Adrenal gland (tissue), 12 donors: Measurements from ENCODE around the gene HDAC4. TPM values are rescaled to one million over a fixed set of nuclear protein-coding genes. Genes with fewer than 3 reads are reported as not detected.
A peak's percentile ranks its signal among the peaks of the same experiment; 100 is the strongest.

ENCODE experiments used
- DNase-seq, 7 donors: peaks; one replicate each; pipeline ENCODE4 v3.0.0-alpha.2; 2019 to 2020
- H3K27ac ChIP-seq, 5 donors: fragments of 200-600 bp; sonication (generic) in 4 of 5; 1 replicate in 3 of 5; 2 replicates in 2 of 5; pipeline versions ENCODE4 v1.5.1 to v1.8.0; 2016 to 2020; ENCODE audit warnings: mild to moderate bottlenecking in 1 of 5
- H3K27me3 ChIP-seq: fragments of 200-600 bp; 2 replicates; pipeline ENCODE4 v1.8.0; 2021
- H3K36me3 ChIP-seq, 2 donors: fragments of 200-600 bp; replicated peaks in 1 of 2; 1 replicate in 1 of 2; 2 replicates in 1 of 2; pipeline versions ENCODE4 v1.5.1 to v1.8.0; 2018 to 2022
- H3K4me1 ChIP-seq, 2 donors: fragments of 200-600 bp; replicated peaks in 1 of 2; 1 replicate in 1 of 2; 2 replicates in 1 of 2; pipeline versions ENCODE4 v1.5.1 to v1.8.0; 2018 to 2021
- H3K4me3 ChIP-seq, 4 donors: fragments of 200-600 bp; sonication (generic) in 3 of 4; one replicate each; pipeline ENCODE4 v1.5.1; 2016 to 2018
- H3K9me3 ChIP-seq, 3 donors: fragments of 200-600 bp; sonication (generic) in 1 of 3; replicated peaks in 1 of 3; 1 replicate in 2 of 3; 2 replicates in 1 of 3; pipeline versions ENCODE4 v1.5.1 to v1.8.0; 2016 to 2021
- POLR2A ChIP-seq, 2 donors: fragments of 450-650 bp; IDR thresholded peaks; one replicate each; pipeline ENCODE4 v1.6.1; 2017; ENCODE audit warnings: antibody characterized with exemption in 2 of 2, mild to moderate bottlenecking in 2 of 2, moderate library complexity in 1 of 2
- WGBS, 4 donors: extraction: QIAGEN DNeasy Blood & Tissue Kit in 2 of 4; methylation state at CpG; one replicate each; pipeline versions ENCODE4 v1.1.5 to v1.1.7; 2013 to 2017; 5-methylcytosine and 5-hydroxymethylcytosine counted together
- intact Hi-C, 2 donors: fragments of 100-400 bp; cut with DNase I; formaldehyde crosslinking; loops; one replicate each; pipeline versions ENCODE4 v1.14.1 to v1.15.0; 2022 to 2023
- polyA plus RNA-seq, 3 donors: library from polyadenylated mRNA; stranded (reverse); fragments of 200-250 nt in 2 of 3; fragments of 350-450 nt in 1 of 3; fragmentation: Illumina TruSeq in 1 of 3; extraction: RNeasy Lipid Tissue Mini Kit (QIAGEN cat#74804) in 1 of 3; gene quantifications; one replicate each; pipeline ENCODE4 v1.2.3, GENCODE V29; 2013 to 2014
- total RNA-seq, 9 donors: library from RNA; depleted of rRNA in 4 of 9; stranded (reverse); fragments of >200 nt in 4 of 9; fragments of 120-200 nt in 1 of 9; fragmentation: NEBNext Ultra II Directional in 1 of 9; extraction: Animal tissue kit (Norgen Biotek cat#: 25700) in 1 of 9; gene quantifications; one replicate each; pipeline versions ENCODE4 v1.1.0 to v1.2.4, GENCODE V29; 2013 to 2023
- TF ChIP-seq, protein P1 (sequence below), 6 experiments: fragments of 450-650 bp in 4 of 6; fragments of 200-600 bp in 2 of 6; sonication (generic) in 1 of 6; IDR thresholded peaks; 1 replicate in 5 of 6; 2 replicates in 1 of 6; pipeline versions ENCODE4 v1.5.1 to v1.8.0; 2016 to 2021; ENCODE audit warnings: antibody characterized with exemption in 6 of 6, mild to moderate bottlenecking in 2 of 6, moderate library complexity in 1 of 6
- donor health status: healthy with polysubstance abuse.
- donor health status: Bipolar disorder and iron deficiency.
- donor health status: DM: yes; HTN: yes; CAD: no.
- donor health status: DM: no; HTN: no; CAD: no.
- donor health status: DM: no; HTN: no; CAD: no.
- donor health status: DM: yes; HTN: yes; CAD: no.

Gene HDAC4
- total and polyA plus RNA-seq, 12 donors, result 8.3 to 88.9 (median 28.7) TPM

DNA sequence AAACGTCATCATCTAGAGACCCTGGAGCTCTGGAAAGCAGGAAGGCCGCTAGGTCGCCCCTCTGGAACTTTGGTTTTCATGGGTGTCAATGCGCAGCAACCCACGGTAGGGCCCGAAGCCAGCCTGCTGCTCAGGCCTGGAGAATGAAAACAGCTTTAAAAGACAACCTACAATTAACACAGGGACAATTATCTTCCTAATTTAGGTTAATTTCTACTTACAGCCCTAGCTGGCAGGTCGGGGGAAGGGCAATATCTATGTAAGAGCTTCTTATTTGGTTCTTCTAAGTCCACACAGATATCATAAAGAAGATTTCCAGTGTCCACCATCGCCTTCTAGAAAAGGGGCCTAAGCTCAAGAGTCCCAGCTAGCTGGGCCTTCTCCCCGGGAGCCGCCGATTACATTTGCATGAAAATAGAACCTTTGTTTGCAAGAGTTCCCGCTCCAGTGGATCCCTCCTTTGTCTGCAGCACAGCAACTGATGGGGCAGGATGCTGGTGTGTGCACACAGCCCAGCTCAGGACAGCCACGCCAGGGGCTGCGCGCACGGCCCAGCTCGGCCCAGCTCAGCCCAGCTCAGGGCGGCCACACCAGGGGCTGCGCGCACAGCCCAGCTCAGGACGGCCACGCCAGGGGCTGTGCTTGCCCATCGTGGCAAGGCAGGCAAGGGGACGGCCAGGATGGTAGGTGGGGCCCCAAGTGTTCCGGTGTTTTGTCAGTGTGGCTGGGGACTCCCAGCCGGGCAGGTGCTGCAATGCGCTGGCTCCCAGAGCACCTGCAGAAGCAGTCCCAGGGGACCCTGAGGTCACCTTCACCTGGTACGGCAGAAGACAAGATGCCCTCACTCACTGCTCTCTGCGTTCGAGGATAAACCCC, 109.1 kb downstream of the HDAC4 start:
- Histone ChIP-seq H3K4me1 (peaks cover 52 to 75% of the 10 kb centered on the region in 2 donors), H3K27ac (peak overlapping the region in 3 of 5 donors; percentile 71 to 85 (median 82)), H3K9me3 (no peaks in the 10 kb centered on the region), H3K27me3 (no peaks in the 10 kb centered on the region), H3K36me3 (no peaks in the 10 kb centered on the region), H3K4me3 (no peak overlapping the region)
- intact Hi-C loops, result no loop called here
- peak in 1 of 7 donors; percentile 13 for DNase-seq
- TF ChIP-seq POLR2A (IDR thresholded peaks at IDR 0.05), result no peak
- TF ChIP-seq, protein P1, sequence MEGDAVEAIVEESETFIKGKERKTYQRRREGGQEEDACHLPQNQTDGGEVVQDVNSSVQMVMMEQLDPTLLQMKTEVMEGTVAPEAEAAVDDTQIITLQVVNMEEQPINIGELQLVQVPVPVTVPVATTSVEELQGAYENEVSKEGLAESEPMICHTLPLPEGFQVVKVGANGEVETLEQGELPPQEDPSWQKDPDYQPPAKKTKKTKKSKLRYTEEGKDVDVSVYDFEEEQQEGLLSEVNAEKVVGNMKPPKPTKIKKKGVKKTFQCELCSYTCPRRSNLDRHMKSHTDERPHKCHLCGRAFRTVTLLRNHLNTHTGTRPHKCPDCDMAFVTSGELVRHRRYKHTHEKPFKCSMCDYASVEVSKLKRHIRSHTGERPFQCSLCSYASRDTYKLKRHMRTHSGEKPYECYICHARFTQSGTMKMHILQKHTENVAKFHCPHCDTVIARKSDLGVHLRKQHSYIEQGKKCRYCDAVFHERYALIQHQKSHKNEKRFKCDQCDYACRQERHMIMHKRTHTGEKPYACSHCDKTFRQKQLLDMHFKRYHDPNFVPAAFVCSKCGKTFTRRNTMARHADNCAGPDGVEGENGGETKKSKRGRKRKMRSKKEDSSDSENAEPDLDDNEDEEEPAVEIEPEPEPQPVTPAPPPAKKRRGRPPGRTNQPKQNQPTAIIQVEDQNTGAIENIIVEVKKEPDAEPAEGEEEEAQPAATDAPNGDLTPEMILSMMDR (IDR thresholded peaks at IDR 0.05), result no peak
- WGBS, 4 donors, result 84 to 94% (median 92%) methylated on average over 23 to 30 of the region's 30 CpGs

DNA sequence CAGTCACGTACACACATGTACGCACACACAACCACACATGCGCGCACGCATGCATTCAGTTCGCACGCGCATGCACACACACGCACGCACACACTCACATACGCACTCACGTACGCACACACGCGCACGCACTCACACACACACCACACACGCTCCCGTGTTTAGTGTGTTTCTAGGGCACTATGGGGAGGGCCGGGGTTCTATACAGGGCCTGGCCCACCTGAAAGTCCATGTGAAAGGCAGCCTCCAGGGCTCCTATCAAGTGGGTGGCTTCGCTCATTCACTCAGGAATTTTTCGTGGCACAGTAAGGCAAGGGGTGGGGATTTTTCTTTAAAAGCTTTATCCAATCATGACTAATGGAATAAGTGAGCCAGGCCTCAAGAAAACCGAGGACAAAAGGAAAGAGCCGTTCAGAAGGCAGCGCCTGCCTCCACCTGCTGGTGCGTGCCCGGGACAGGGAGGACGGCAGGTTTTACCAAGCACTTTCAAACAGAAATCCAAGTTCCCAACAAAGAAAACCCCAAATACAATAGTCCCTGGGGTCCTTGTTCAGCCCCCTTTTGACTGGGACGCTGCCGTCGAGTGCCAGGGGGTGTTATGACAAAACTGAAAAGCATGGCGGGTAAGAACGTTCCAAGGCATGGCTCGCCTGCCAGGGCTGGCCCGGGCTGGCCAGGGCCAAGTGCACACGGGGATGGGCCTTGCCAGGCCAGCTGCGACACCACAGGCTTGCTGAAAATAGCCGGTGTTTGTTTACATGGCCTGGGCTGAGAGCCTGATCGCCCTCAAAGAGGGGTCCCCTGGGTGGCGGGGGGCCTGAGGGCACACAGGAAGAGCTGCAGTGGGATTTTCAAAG, 110.0 kb downstream of the HDAC4 start:
- intact Hi-C loops, result no loop called here
- peak in 4 of 7 donors; percentile 58 to 76 (median 64) for DNase-seq

DNA sequence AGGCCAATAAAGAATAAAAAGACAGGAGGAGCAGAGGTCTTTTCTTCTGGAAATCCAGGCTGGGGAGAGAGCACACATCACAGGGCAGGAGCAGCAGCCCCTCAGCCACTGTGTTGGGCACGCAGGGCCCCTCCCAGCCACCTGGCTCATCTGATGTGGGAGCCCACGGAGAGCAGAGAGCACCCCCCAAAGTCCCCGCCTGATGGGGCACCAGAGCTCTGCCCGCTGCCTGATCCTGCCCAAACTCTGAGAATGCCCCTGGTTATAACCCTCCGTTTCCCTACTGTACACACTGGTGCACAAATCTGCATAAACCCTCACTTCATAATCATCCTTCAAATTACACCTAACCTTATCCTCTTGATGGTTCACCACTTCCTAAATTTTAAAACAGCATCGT, 111.3 kb downstream of the HDAC4 start:
- no peak for TF ChIP-seq POLR2A (IDR thresholded peaks at IDR 0.05)
- intact Hi-C loops, result no loop called here
- Histone ChIP-seq H3K27me3 (no peaks in the 10 kb centered on the region), H3K27ac (peak overlapping the region in 4 of 5 donors; percentile 35 to 85 (median 75)), H3K9me3 (no peaks in the 10 kb centered on the region), H3K4me1 (peaks cover 48 to 75% of the 10 kb centered on the region in 2 donors), H3K4me3 (no peak overlapping the region), H3K36me3 (no peaks in the 10 kb centered on the region)
- peak in 1 of 7 donors; percentile 10 for DNase-seq
- 77 to 85% (median 83%) methylated on average over 4 to 6 of the region's 6 CpGs for WGBS, 4 donors

More for the DNA sequence above, 110.0 kb downstream of the HDAC4 start:
- Histone ChIP-seq H3K4me3 (no peak overlapping the region), H3K36me3 (no peaks in the 10 kb centered on the region), H3K27ac (peak overlapping the region in 4 of 5 donors; percentile 42 to 85 (median 76)), H3K4me1 (peaks cover 52 to 74% of the 10 kb centered on the region in 2 donors), H3K9me3 (no peaks in the 10 kb centered on the region), H3K27me3 (no peaks in the 10 kb centered on the region)
- WGBS, 4 donors, result 75 to 88% (median 78%) methylated on average over 37 to 39 of the region's 39 CpGs
- TF ChIP-seq POLR2A (IDR thresholded peaks at IDR 0.05), result no peak
- TF ChIP-seq, protein P1 (IDR thresholded peaks at IDR 0.05), result peak in 4 of 6 experiments; percentile 18 to 34 (median 30)

DNA sequence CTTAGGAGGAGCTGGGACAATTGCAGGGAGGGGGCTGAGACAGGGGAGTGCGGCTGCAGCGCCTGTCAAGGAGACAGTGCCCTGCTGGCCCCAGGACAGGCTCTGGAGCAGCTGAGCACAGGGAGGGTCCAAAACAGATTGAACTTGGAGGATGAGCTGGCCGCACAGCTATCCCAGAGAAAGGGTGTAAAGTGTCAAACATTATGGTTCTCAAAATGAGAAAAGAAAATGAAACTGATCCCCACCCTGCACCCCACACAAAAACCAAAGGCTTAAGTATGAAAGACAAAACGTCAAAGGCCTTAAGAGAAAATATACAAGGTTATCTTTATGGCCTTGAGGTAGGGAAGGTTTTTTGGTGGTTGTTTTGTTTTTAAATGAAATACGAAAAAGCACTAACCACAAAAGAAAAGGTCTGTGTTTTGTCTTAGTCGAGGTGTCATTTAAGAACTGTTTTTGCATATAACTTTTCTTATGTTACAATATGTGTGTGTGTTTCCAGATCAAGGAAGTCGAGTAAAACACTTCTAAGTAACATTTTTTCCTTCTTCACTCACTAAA, 111.8 kb downstream of the HDAC4 start:
- no peaks in the 10 kb centered on the region for H3K27me3 ChIP-seq
- H3K4me3 ChIP-seq, result no peak overlapping the region
- no peaks in the 10 kb centered on the region for H3K36me3 ChIP-seq
- peaks cover 48 to 70% of the 10 kb centered on the region in 2 donors for H3K4me1 ChIP-seq
- H3K27ac ChIP-seq, result peak overlapping the region in 4 of 5 donors; percentile 35 to 85 (median 75)
- peak in 1 of 7 donors; percentile 36 for DNase-seq
- TF ChIP-seq, protein P1 (IDR thresholded peaks at IDR 0.05), result no peak
- no peak for TF ChIP-seq POLR2A (IDR thresholded peaks at IDR 0.05)
- H3K9me3 ChIP-seq, result no peaks in the 10 kb centered on the region
- 21 to 31% (median 27%) methylated on average over 7 of the region's 7 CpGs for WGBS, 4 donors
- intact Hi-C loops, result no loop called here
